ENCODE data around the gene TRMT10C. TPM values are rescaled to one million over a fixed set of nuclear protein-coding genes. Genes with fewer than 3 reads are reported as not detected.

Gene TRMT10C
- total and polyA plus RNA-seq, 9 of the 15 experiments (the other 6 are each of a cell fraction or from before 2014, with no cell fraction given), result 48.6 to 106 (median 63.9) TPM

DNA sequence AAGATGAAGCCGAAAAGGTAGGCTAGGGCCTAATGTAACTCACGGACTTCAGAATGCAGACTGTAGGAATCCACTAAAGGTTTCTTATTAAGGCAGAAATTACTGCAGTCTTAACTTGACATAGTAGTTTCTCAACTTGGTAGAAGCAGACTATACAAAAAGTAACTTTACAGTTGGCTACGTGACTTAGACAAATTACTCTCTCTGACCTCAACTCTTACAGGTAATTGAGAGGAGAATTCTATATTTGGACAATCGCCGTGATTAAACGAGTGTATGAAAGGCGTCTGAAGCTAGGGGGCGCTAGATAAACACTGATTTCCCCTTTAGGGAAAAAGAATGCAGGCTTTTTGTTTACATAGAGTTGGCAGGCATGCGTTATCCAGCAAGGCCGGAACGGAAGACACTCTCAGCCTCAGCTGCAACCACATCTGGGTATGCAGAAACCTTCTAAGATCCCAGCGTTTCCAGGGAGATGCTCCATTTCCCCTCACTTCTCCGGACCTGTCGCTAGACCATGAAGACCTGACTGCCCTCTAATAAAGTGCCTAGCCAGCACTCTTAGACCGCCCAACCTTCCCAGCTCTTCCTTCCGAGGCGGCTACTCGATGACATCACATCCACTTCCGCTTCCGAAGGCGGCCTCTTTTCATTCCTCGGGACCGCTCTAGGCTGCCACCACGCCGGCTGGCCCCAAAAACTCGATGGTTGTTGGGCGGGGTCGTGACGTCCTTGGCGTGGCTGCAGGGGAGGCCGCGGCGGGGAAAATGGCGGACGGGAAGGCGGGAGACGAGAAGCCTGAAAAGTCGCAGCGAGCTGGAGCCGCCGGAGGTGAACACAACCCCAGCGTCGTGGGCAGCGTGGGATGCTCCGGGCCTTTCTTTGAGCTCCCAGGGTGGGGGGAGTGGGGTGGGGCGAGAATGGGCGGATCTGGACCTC, 12.1 kb downstream of the TRMT10C start, which contains the start of gene PCNP (continued):
- TF ChIP-seq, protein P1, sequence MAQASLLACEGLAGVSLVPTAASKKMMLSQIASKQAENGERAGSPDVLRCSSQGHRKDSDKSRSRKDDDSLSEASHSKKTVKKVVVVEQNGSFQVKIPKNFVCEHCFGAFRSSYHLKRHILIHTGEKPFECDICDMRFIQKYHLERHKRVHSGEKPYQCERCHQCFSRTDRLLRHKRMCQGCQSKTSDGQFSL (CRISPR knock-in tag; IDR thresholded peaks at IDR 0.05), result no peak
- TF ChIP-seq, protein P1 (tag; IDR thresholded peaks at IDR 0.05), result no peak
- TF ChIP-seq TAF7 (tag; IDR thresholded peaks at IDR 0.05) (peak; percentile 28; the same call in 1 of the 2 replicates), RB1 (IDR thresholded peaks at IDR 0.05; ENCODE audit: low read depth) (peak; percentile 49; the same call in 1 of the 2 replicates), GABPB1 (CRISPR knock-in tag; IDR thresholded peaks at IDR 0.05) (peak; percentile 92), ZKSCAN3 (CRISPR knock-in tag; IDR thresholded peaks at IDR 0.05) (no peak), KDM4B (IDR thresholded peaks at IDR 0.05; ENCODE audit: borderline replicate concordance in 2 of 2, low read depth in 1 of 2) (no peak), ETV6 (IDR thresholded peaks at IDR 0.05; ENCODE audit: borderline replicate concordance in 1 of 2, low read depth in 2 of 2, low read length in 1 of 2) (peak in 1 of 2 experiments; percentile 43; a peak in 1 of 4 replicates), ETV6 (CRISPR knock-in tag; IDR thresholded peaks at IDR 0.05; ENCODE audit: borderline replicate concordance) (no peak), GATA2 (CRISPR knock-in tag; IDR thresholded peaks at IDR 0.05) (no peak), ZNF699 (CRISPR knock-in tag; IDR thresholded peaks at IDR 0.05; ENCODE audit: insufficient replicate concordance) (no peak), EZH2 (IDR thresholded peaks at IDR 0.05; ENCODE audit: borderline replicate concordance, low read depth, low read length) (no peak), PCBP1 (IDR thresholded peaks at IDR 0.05; ENCODE audit: low read depth, low read length, poor library complexity, severe bottlenecking) (no peak), ZNF444 (CRISPR knock-in tag; IDR thresholded peaks at IDR 0.05) (no peak), C11orf30 (IDR thresholded peaks at IDR 0.05; ENCODE audit: low read depth) (peak; percentile 99), NONO (IDR thresholded peaks at IDR 0.05; ENCODE audit: low read depth in 2 of 2, low read length in 1 of 2) (no peak; a peak in 1 of 4 replicates), ZBTB17 (CRISPR knock-in tag; IDR thresholded peaks at IDR 0.05) (no peak), ETV5 (CRISPR knock-in tag; IDR thresholded peaks at IDR 0.05; ENCODE audit: low read depth) (peak; percentile 69; the same call in 1 of the 2 replicates), SP2 (IDR thresholded peaks at IDR 0.05; ENCODE audit: extremely low read depth, low read depth, low read length, poor library complexity, severe bottlenecking) (peak; percentile 89), YBX1 (IDR thresholded peaks at IDR 0.05) (no peak), CBX3 (IDR thresholded peaks at IDR 0.05; ENCODE audit: borderline replicate concordance in 1 of 2, low read length in 2 of 2) (0 out of 3 replicates have a peak, but pooled peaks of 1 of the 2 experiments have one; percentile 26), FUS (optimal IDR thresholded peaks at IDR 0.05; ENCODE audit: low read depth, low read length) (no peak), PTTG1 (tag; IDR thresholded peaks at IDR 0.05; ENCODE audit: low read depth) (no peak)
- TF ChIP-seq, protein P2, sequence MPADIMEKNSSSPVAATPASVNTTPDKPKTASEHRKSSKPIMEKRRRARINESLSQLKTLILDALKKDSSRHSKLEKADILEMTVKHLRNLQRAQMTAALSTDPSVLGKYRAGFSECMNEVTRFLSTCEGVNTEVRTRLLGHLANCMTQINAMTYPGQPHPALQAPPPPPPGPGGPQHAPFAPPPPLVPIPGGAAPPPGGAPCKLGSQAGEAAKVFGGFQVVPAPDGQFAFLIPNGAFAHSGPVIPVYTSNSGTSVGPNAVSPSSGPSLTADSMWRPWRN (IDR thresholded peaks at IDR 0.05; ENCODE audit: low read depth), result no peak
- TF ChIP-seq, protein P3, sequence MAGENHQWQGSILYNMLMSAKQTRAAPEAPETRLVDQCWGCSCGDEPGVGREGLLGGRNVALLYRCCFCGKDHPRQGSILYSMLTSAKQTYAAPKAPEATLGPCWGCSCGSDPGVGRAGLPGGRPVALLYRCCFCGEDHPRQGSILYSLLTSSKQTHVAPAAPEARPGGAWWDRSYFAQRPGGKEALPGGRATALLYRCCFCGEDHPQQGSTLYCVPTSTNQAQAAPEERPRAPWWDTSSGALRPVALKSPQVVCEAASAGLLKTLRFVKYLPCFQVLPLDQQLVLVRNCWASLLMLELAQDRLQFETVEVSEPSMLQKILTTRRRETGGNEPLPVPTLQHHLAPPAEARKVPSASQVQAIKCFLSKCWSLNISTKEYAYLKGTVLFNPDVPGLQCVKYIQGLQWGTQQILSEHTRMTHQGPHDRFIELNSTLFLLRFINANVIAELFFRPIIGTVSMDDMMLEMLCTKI (IDR thresholded peaks at IDR 0.05; ENCODE audit: partially characterized antibody), result no peak
